ENCODE data around the gene TINCR.
"Not testable (repeated sequence)": the region's sequence is repeated elsewhere in the genome, so short reads cannot be mapped to it uniquely, and the experiment has no call there.

The TINCR gene

GRCh38 chr19:5567360-5567969 lies at the start of gene TINCR:
TINCR (minus strand) TSS chr19:5567953.
- no peak for DNase-seq

GRCh38 chr19:5617080-5617479 lies 49.3 kb upstream of the TINCR start:
- no peak for DNase-seq

- DNase-seq: no peak
Observed at GRCh38 chr19:5615756-5616327, 48.1 kb upstream of the TINCR start.

- no peak for DNase-seq
Observed at GRCh38 chr19:5612891-5613865, 45.4 kb upstream of the TINCR start.

GRCh38 chr19:5609881-5610448 lies 42.2 kb upstream of the TINCR start:
- DNase-seq: no peak

GRCh38 chr19:5608766-5609165 lies 41.0 kb upstream of the TINCR start:
- not testable (repeated sequence) for DNase-seq

- DNase-seq: no peak
Observed at GRCh38 chr19:5608291-5608690, 40.5 kb upstream of the TINCR start.

GRCh38 chr19:5607318-5608275 lies 39.8 kb upstream of the TINCR start:
- DNase-seq: no peak

GRCh38 chr19:5605362-5605761 lies 37.6 kb upstream of the TINCR start:
- DNase-seq: no peak

- DNase-seq: no peak
Observed at GRCh38 chr19:5603626-5604025, 35.9 kb upstream of the TINCR start.

GRCh38 chr19:5600797-5601196 lies 33.0 kb upstream of the TINCR start:
- DNase-seq: no peak

- no peak for DNase-seq
Observed at GRCh38 chr19:5595745-5596144, 28.0 kb upstream of the TINCR start.

- no peak for DNase-seq
Observed at GRCh38 chr19:5595129-5595528, 27.4 kb upstream of the TINCR start.

- no peak for DNase-seq
Observed at GRCh38 chr19:5594521-5594950, 26.8 kb upstream of the TINCR start.

GRCh38 chr19:5593343-5594255 lies 25.8 kb upstream of the TINCR start:
- DNase-seq: no peak

- DNase-seq: no peak
Observed at GRCh38 chr19:5592531-5593342, 25.0 kb upstream of the TINCR start.

GRCh38 chr19:5591476-5591875 lies 23.7 kb upstream of the TINCR start:
- no peak for DNase-seq

- DNase-seq: no peak
Observed at GRCh38 chr19:5590865-5591154, 23.1 kb upstream of the TINCR start.

Data from amygdala (tissue), 56 donors.